ENCODE data around the gene EPB41L5. TPM values are rescaled to one million over a fixed set of nuclear protein-coding genes. Genes with fewer than 3 reads are reported as not detected.
A peak's percentile ranks its signal among the peaks of the same experiment; 100 is the strongest.

Gene EPB41L5
- total RNA-seq, 1 experiment from 2014 or later, result 3.4 TPM

GRCh38 chr2:120224735-120225548 lies 212.1 kb downstream of the EPB41L5 start:
- no peak for DNase-seq (ENCODE audit: low read depth)

DNA sequence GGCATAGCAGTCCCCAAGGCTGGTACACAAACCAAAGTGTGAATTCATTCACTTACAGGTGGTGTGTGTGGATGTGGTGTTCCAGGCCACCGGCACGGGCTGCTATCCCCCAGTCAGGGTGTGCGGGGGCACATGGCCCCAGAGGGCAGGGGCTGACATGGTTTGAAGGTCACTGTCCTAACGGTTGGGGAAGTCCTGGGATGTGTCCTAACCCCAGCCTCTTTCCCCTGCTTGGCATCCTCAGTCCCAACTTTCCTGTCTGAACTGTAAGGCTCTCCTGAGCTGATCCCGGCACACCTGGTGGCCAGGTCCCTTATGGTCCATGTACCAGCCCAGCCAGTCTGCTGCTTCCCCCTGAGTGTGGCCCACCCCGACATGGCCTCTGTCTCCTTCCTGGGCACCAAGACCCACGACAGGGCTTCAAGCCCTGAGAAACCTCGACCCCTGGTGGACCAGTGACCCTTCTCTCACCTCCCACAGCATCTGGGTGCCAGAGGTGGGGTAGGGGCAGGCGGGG lies 212.7 kb downstream of the EPB41L5 start:
- DNase-seq (ENCODE audit: low read depth), result no peak

GRCh38 chr2:120226316-120226715 lies 213.4 kb downstream of the EPB41L5 start:
- DNase-seq (ENCODE audit: low read depth), result no peak

- DNase-seq (ENCODE audit: low read depth), result peak; percentile 35
Measured at GRCh38 chr2:120227111-120227991, 214.5 kb downstream of the EPB41L5 start.

GRCh38 chr2:120228503-120228902 lies 215.6 kb downstream of the EPB41L5 start:
- DNase-seq (ENCODE audit: low read depth), result peak; percentile 35

Other genes starting within 250 kb of the EPB41L5 start
- 34.5 and 36.4 TPM in 2 replicates for gene TMEM185B, start 210.3 kb downstream of the EPB41L5 start, total RNA-seq (2014; rRNA removed; shearing (Covaris generic))
- gene RALB, start 239.8 kb downstream of the EPB41L5 start, total RNA-seq (2014; rRNA removed; shearing (Covaris generic)), result 88.4 and 107 TPM in 2 replicates